22Rv1 (cell line): ENCODE data around the gene SOX12.

Experiments used
- CTCF ChIP-seq: fragments of 450-650 bp; IDR thresholded peaks from 2 replicates; pipeline ENCODE4 v1.5.1; 2017; ENCODE audit warnings: mild to moderate bottlenecking
- ZFX ChIP-seq: fragments of 450-650 bp; IDR thresholded peaks from 2 replicates; pipeline ENCODE4 v1.6.1; 2017; ENCODE audit warnings: antibody characterized with exemption, borderline replicate concordance

- no peak for TF ChIP-seq CTCF
- TF ChIP-seq ZFX, result no peak
Measured at GRCh38 chr20:286508-286907, 38.8 kb upstream of the SOX12 start.
